ENCODE data around the gene PLA2G15.
A peak's percentile ranks its signal among the peaks of the same experiment; 100 is the strongest.

DNA sequence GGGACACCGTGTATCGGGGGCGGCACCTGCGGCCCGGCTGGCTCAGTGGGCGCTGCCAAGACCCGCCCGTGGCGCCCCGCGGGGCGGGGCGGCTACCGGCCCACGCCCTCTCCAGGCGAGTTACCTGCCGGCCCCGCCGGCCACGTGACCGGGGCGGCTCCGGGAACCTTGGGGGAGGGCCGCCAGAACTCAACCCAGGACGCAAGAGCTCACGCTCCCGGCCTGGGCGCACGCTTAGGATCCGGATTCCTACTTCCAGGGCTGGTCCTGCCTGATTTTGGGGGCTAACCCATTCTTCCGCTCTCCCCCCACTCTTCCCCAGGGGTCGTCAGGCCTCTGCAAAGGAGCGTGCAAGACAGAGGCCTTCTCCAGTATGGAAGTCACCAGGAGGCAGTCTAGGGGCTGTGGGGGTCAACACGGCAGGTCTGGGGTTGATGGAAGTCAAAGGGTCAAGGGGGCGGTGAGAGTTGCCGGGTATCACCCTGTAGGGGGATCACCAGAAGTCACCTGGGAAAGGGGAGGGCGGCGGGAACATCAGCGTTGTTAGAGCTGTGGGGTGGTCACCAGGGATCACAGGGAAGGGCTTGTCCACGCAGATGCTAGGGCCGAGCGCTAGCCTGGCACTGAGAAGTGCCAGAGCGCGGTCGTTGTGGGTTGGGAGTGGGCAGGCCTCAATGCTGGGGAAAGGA lies 8.9 kb upstream of the PLA2G15 start:
- TF ChIP-seq CTCF (IDR thresholded peaks at IDR 0.05) (no peak), POLR2A (IDR thresholded peaks at IDR 0.05) (peak; percentile 88 to 93)
